Measurements from ENCODE around the gene KXD1. TPM values are rescaled to one million over a fixed set of nuclear protein-coding genes. Genes with fewer than 3 reads are reported as not detected.

Gene KXD1
- total and polyA plus RNA-seq, 2 donors (not counting 1 experiment from before 2014, with no cell fraction given) = 90.0 to 166 TPM

GRCh38 chr19:18518639-18519038 lies 39.0 kb upstream of the KXD1 start:
- 97% methylated on average over 9 of the region's 9 CpGs for WGBS (ENCODE audit: insufficient coverage)
- Mint-ChIP-seq H3K27ac (no peak overlapping the region), H3K4me3 (no peak overlapping the region)

More at GRCh38 chr19:18518639-18519038, 39.0 kb upstream of the KXD1 start:
- H3K79me2 ChIP-seq (ENCODE audit: control insufficient read depth, insufficient read depth, low read length) = peaks cover 80% of the 10 kb centered on the region
- no peak for TF ChIP-seq EZH2 (IDR thresholded peaks at IDR 0.05; ENCODE audit: borderline replicate concordance, insufficient read depth, low read depth, low read length, poor library complexity, severe bottlenecking)
- no peak for TF ChIP-seq CTCF (IDR thresholded peaks at IDR 0.05)
- peaks cover 66% of the 10 kb centered on the region for H4K20me1 ChIP-seq (ENCODE audit: control insufficient read depth, insufficient read depth, low read length, poor library complexity, severe bottlenecking)
- ATAC-seq (ENCODE audit: low read depth) (no peak), DNase-seq (no peak)
- H3K4me2 ChIP-seq (replicated peaks; ENCODE audit: low read depth, low read length, poor library complexity, severe bottlenecking) = no peak overlapping the region
- H2AFZ ChIP-seq (ENCODE audit: insufficient read depth, low read depth, low read length, poor library complexity, severe bottlenecking) = no peak overlapping the region
- H3K27me3 Mint-ChIP-seq = no peaks in the 10 kb centered on the region
- H3K4me1 Mint-ChIP-seq = peaks cover 34% of the 10 kb centered on the region
- no peaks in the 10 kb centered on the region for H3K9me3 ChIP-seq (ENCODE audit: control extremely low read depth in 1 of 3, control insufficient read depth in 2 of 3, insufficient read depth in 1 of 3, low read length in 2 of 3)
- ChIA-PET CTCF (interaction anchor here (0.9 to 4.4 kb wide), 8 partner anchors 8 to 329 kb away, joined by 3 to 32 read pairs (median 8); partner anchors contain the start of genes KXD1, REX1BD and UBA52), POLR2A (interaction anchor here (4.2 kb wide), 1 partner anchor 39 kb away, joined by 44 read pairs; the partner anchor contains the start of gene KXD1)
- H3K27me3 ChIP-seq (replicated peaks in 1 of 4; ENCODE audit: control extremely low read depth in 1 of 4, control insufficient read depth in 3 of 4, insufficient read depth in 4 of 4, low read length in 3 of 4) = no peaks in the 10 kb centered on the region
- intact Hi-C loops (cut with micrococcal nuclease) = no loop called here
- no peaks in the 10 kb centered on the region for H3K9me3 Mint-ChIP-seq (ENCODE audit: insufficient read depth)
- H3K27ac ChIP-seq (ENCODE audit: low read length in 2 of 2) = no peak overlapping the region
- no peak overlapping the region for H3K9ac ChIP-seq (ENCODE audit: low read length)
- peaks cover 0 to 4% of the 10 kb centered on the region in 2 experiments for H3K36me3 ChIP-seq (replicated peaks in 1 of 2; ENCODE audit: control extremely low read depth in 1 of 2, control insufficient read depth in 1 of 2, extremely low read depth in 1 of 2, insufficient read depth in 2 of 2, low read length in 1 of 2)
- peaks cover 7 to 27% of the 10 kb centered on the region in 2 donors for H3K4me1 ChIP-seq (ENCODE audit: control insufficient read depth in 2 of 2, insufficient read depth in 2 of 2, low read length in 2 of 2)
- no peak overlapping the region for H3K4me3 ChIP-seq (ENCODE audit: control extremely low read depth in 1 of 5, extremely low read depth in 1 of 5, insufficient read depth in 1 of 5, low read depth in 2 of 5, low read length in 4 of 5)

Measured in B cell (primary cell).